ENCODE measurements around the gene KRT82.

Gene KRT82

GRCh38 chr12:52364901-52365489 lies 41.1 kb downstream of the KRT82 start:
- no peak overlapping the region for H3K27ac ChIP-seq

GRCh38 chr12:52364061-52364460 lies 42.1 kb downstream of the KRT82 start:
- Histone ChIP-seq H3K27ac (no peak overlapping the region), H3K27me3 (no peaks in the 10 kb centered on the region)
- no peak for TF ChIP-seq Cebpa-rat (IDR thresholded peaks at IDR 0.05)

More at GRCh38 chr12:52364901-52365489, 41.1 kb downstream of the KRT82 start:
- TF ChIP-seq Cebpa-rat (IDR thresholded peaks at IDR 0.05), result no peak
- no peak overlapping the region for H3K4me2 ChIP-seq
- H3K27me3 ChIP-seq, result no peaks in the 10 kb centered on the region
- H3K36me3 ChIP-seq, result no peaks in the 10 kb centered on the region
- peaks cover 21% of the 10 kb centered on the region for H3K4me1 ChIP-seq
- no peaks in the 10 kb centered on the region for H3K9me3 ChIP-seq
- no peaks in the 10 kb centered on the region for H4K20me1 ChIP-seq
- H3K4me3 ChIP-seq, result no peak overlapping the region
- H3K9ac ChIP-seq, result no peak overlapping the region

GRCh38 chr12:52363111-52363679 lies 42.9 kb downstream of the KRT82 start:
- no peak for TF ChIP-seq Cebpa-rat (IDR thresholded peaks at IDR 0.05)
- Histone ChIP-seq H3K27me3 (no peaks in the 10 kb centered on the region), H3K4me3 (no peak overlapping the region)

More at GRCh38 chr12:52364061-52364460, 42.1 kb downstream of the KRT82 start:
- Histone ChIP-seq H3K9me3 (no peaks in the 10 kb centered on the region), H4K20me1 (no peaks in the 10 kb centered on the region), H3K36me3 (no peaks in the 10 kb centered on the region), H3K4me2 (no peak overlapping the region), H3K4me1 (peaks cover 30% of the 10 kb centered on the region), H3K9ac (no peak overlapping the region), H3K4me3 (no peak overlapping the region)

GRCh38 chr12:52362118-52362726 lies 43.9 kb downstream of the KRT82 start:
- Histone ChIP-seq H3K4me2 (no peak overlapping the region), H4K20me1 (no peaks in the 10 kb centered on the region), H3K9me3 (no peaks in the 10 kb centered on the region), H3K27me3 (no peaks in the 10 kb centered on the region), H3K9ac (no peak overlapping the region), H3K4me3 (no peak overlapping the region), H3K4me1 (peaks cover 48% of the 10 kb centered on the region), H3K36me3 (no peaks in the 10 kb centered on the region), H3K27ac (no peak overlapping the region)
- no peak for TF ChIP-seq Cebpa-rat (IDR thresholded peaks at IDR 0.05)

More at GRCh38 chr12:52363111-52363679, 42.9 kb downstream of the KRT82 start:
- peaks cover 38% of the 10 kb centered on the region for H3K4me1 ChIP-seq
- no peaks in the 10 kb centered on the region for H3K9me3 ChIP-seq
- no peaks in the 10 kb centered on the region for H4K20me1 ChIP-seq
- no peaks in the 10 kb centered on the region for H3K36me3 ChIP-seq
- H3K27ac ChIP-seq, result no peak overlapping the region
- no peak overlapping the region for H3K9ac ChIP-seq
- no peak overlapping the region for H3K4me2 ChIP-seq

GRCh38 chr12:52361553-52361952 lies 44.6 kb downstream of the KRT82 start:
- H3K4me2 ChIP-seq, result peak overlapping the region; percentile 65; the same call in 1 of the 2 replicates
- no peak overlapping the region for H3K27ac ChIP-seq
- H3K36me3 ChIP-seq, result no peaks in the 10 kb centered on the region
- H3K9ac ChIP-seq, result no peak overlapping the region
- no peaks in the 10 kb centered on the region for H4K20me1 ChIP-seq
- H3K4me1 ChIP-seq, result peaks cover 53% of the 10 kb centered on the region
- H3K9me3 ChIP-seq, result no peaks in the 10 kb centered on the region
- TF ChIP-seq Cebpa-rat (IDR thresholded peaks at IDR 0.05), result no peak
- no peaks in the 10 kb centered on the region for H3K27me3 ChIP-seq
- no peak overlapping the region for H3K4me3 ChIP-seq

- Histone ChIP-seq H3K27me3 (no peaks in the 10 kb centered on the region), H3K4me3 (no peak overlapping the region), H3K36me3 (no peaks in the 10 kb centered on the region), H3K27ac (peak overlapping the region; percentile 6; the same call in 1 of the 2 replicates), H3K4me1 (peaks cover 53% of the 10 kb centered on the region), H3K9ac (no peak overlapping the region), H3K4me2 (peak overlapping the region; percentile 65), H3K9me3 (no peaks in the 10 kb centered on the region), H4K20me1 (no peaks in the 10 kb centered on the region)
- no peak for TF ChIP-seq Cebpa-rat (IDR thresholded peaks at IDR 0.05)
Observed at GRCh38 chr12:52360663-52361271, 45.4 kb downstream of the KRT82 start.

GRCh38 chr12:52360106-52360662 lies 46.0 kb downstream of the KRT82 start:
- Histone ChIP-seq H3K27me3 (no peaks in the 10 kb centered on the region), H3K27ac (no peak overlapping the region), H4K20me1 (no peaks in the 10 kb centered on the region), H3K4me1 (peaks cover 53% of the 10 kb centered on the region), H3K9me3 (no peaks in the 10 kb centered on the region), H3K4me2 (peak overlapping the region; percentile 65), H3K36me3 (no peaks in the 10 kb centered on the region), H3K9ac (no peak overlapping the region), H3K4me3 (no peak overlapping the region)
- no peak for TF ChIP-seq Cebpa-rat (IDR thresholded peaks at IDR 0.05)

- H3K9me3 ChIP-seq, result no peaks in the 10 kb centered on the region
- TF ChIP-seq Cebpa-rat (IDR thresholded peaks at IDR 0.05), result no peak
- H3K4me3 ChIP-seq, result no peak overlapping the region
- no peaks in the 10 kb centered on the region for H3K27me3 ChIP-seq
- no peak overlapping the region for H3K9ac ChIP-seq
- H4K20me1 ChIP-seq, result no peaks in the 10 kb centered on the region
- no peak overlapping the region for H3K27ac ChIP-seq
- H3K4me2 ChIP-seq, result peak overlapping the region; percentile 9; the same call in 1 of the 2 replicates
- H3K36me3 ChIP-seq, result no peaks in the 10 kb centered on the region
- H3K4me1 ChIP-seq, result peaks cover 48% of the 10 kb centered on the region
Observed at GRCh38 chr12:52359621-52360061, 46.5 kb downstream of the KRT82 start.

GRCh38 chr12:52358575-52359350 lies 47.4 kb downstream of the KRT82 start:
- H3K27ac ChIP-seq, result 0 out of 2 replicates have a peak overlapping the region, but pooled peaks have one; percentile 30
- H3K36me3 ChIP-seq, result no peaks in the 10 kb centered on the region
- H3K4me2 ChIP-seq, result peak overlapping the region; percentile 75
- H3K9ac ChIP-seq, result no peak overlapping the region
- no peak for TF ChIP-seq Cebpa-rat (IDR thresholded peaks at IDR 0.05)
- H3K27me3 ChIP-seq, result no peaks in the 10 kb centered on the region
- no peak overlapping the region for H3K4me3 ChIP-seq
- H4K20me1 ChIP-seq, result no peaks in the 10 kb centered on the region
- no peaks in the 10 kb centered on the region for H3K9me3 ChIP-seq
- peaks cover 48% of the 10 kb centered on the region for H3K4me1 ChIP-seq

Measured in BLaER1 (cell line).